Endothelial cell (in vitro differentiated cells): Measurements from ENCODE around the gene KRTAP12-1. TPM values are rescaled to one million over a fixed set of nuclear protein-coding genes. Genes with fewer than 3 reads are reported as not detected.

ENCODE experiments used
- DNase-seq: peaks from one replicate; pipeline ENCODE4 v3.0.0; 2021; ENCODE audit warnings: low spot score
- H3K27ac Mint-ChIP-seq: one replicate; pipeline ENCODE4 v1.8.0; 2021; ENCODE audit warnings: mixed read lengths, inconsistent platforms; ENCODE audit not compliant: unreplicated experiment
- H3K27me3 Mint-ChIP-seq: one replicate; pipeline ENCODE4 v1.8.0; 2021; ENCODE audit warnings: mild to moderate bottlenecking, moderate library complexity, mixed read lengths, inconsistent platforms; ENCODE audit not compliant: unreplicated experiment
- H3K36me3 Mint-ChIP-seq: one replicate; pipeline ENCODE4 v1.8.0; 2021; ENCODE audit warnings: mild to moderate bottlenecking, low read depth, mixed read lengths, inconsistent platforms; ENCODE audit not compliant: unreplicated experiment
- H3K4me1 Mint-ChIP-seq: one replicate; pipeline ENCODE4 v1.8.0; 2021; ENCODE audit warnings: mild to moderate bottlenecking, mixed read lengths, inconsistent platforms; ENCODE audit not compliant: unreplicated experiment
- H3K4me3 Mint-ChIP-seq: one replicate; pipeline ENCODE4 v1.8.0; 2021; ENCODE audit warnings: mild to moderate bottlenecking, mixed read lengths, inconsistent platforms; ENCODE audit not compliant: unreplicated experiment
- H3K9me3 Mint-ChIP-seq: one replicate; pipeline ENCODE4 v1.8.0; 2021; ENCODE audit warnings: mixed read lengths, inconsistent platforms; ENCODE audit not compliant: unreplicated experiment
- total RNA-seq: library from RNA; stranded (reverse); fragmentation: NEBNext Ultra II Directional; extraction: Animal tissue kit (Norgen Biotek cat#: 25700); gene quantifications from one replicate; pipeline ENCODE4 v1.2.1, GENCODE V29; 2021; ENCODE audit not compliant: unreplicated experiment
- TF ChIP-seq, protein P1 (sequence below): fragments of 200-600 bp; sonication (generic); IDR thresholded peaks from one replicate; pipeline ENCODE4 v1.5.0; 2021; ENCODE audit warnings: antibody characterized with exemption; ENCODE audit not compliant: unreplicated experiment

The KRTAP12-1 gene
- total RNA-seq, 1 donor from 2014 or later = not detected

DNA sequence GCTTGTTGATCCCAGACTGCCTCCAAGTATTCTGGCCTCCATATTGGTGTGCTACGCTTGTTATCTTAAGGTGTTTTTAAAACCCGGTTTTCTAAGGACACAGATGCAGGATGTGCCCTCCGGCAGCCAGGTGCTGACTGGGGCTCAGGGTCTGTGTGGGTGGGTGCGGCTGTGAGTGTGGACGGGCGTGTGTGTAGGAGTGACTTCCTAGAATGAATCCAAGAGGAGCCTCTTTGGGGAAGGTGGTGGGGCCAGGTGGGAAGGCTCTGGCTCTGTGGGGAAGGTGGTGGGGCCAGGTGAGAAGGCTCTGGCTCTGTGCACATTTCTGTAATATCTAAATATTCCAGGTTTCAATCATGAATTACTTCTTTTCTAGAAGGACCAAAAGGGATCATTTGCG is 42.2 kb upstream of the KRTAP12-1 start:
- DNase-seq = no peak
- H3K27me3 Mint-ChIP-seq = peaks cover 4% of the 10 kb centered on the region
- no peak overlapping the region for H3K4me3 Mint-ChIP-seq
- H3K9me3 Mint-ChIP-seq = no peaks in the 10 kb centered on the region
- H3K36me3 Mint-ChIP-seq = no peaks in the 10 kb centered on the region
- H3K27ac Mint-ChIP-seq = peak overlapping the region; percentile 9
- H3K4me1 Mint-ChIP-seq = no peaks in the 10 kb centered on the region
- TF ChIP-seq, protein P1, sequence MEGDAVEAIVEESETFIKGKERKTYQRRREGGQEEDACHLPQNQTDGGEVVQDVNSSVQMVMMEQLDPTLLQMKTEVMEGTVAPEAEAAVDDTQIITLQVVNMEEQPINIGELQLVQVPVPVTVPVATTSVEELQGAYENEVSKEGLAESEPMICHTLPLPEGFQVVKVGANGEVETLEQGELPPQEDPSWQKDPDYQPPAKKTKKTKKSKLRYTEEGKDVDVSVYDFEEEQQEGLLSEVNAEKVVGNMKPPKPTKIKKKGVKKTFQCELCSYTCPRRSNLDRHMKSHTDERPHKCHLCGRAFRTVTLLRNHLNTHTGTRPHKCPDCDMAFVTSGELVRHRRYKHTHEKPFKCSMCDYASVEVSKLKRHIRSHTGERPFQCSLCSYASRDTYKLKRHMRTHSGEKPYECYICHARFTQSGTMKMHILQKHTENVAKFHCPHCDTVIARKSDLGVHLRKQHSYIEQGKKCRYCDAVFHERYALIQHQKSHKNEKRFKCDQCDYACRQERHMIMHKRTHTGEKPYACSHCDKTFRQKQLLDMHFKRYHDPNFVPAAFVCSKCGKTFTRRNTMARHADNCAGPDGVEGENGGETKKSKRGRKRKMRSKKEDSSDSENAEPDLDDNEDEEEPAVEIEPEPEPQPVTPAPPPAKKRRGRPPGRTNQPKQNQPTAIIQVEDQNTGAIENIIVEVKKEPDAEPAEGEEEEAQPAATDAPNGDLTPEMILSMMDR = no peak

DNA sequence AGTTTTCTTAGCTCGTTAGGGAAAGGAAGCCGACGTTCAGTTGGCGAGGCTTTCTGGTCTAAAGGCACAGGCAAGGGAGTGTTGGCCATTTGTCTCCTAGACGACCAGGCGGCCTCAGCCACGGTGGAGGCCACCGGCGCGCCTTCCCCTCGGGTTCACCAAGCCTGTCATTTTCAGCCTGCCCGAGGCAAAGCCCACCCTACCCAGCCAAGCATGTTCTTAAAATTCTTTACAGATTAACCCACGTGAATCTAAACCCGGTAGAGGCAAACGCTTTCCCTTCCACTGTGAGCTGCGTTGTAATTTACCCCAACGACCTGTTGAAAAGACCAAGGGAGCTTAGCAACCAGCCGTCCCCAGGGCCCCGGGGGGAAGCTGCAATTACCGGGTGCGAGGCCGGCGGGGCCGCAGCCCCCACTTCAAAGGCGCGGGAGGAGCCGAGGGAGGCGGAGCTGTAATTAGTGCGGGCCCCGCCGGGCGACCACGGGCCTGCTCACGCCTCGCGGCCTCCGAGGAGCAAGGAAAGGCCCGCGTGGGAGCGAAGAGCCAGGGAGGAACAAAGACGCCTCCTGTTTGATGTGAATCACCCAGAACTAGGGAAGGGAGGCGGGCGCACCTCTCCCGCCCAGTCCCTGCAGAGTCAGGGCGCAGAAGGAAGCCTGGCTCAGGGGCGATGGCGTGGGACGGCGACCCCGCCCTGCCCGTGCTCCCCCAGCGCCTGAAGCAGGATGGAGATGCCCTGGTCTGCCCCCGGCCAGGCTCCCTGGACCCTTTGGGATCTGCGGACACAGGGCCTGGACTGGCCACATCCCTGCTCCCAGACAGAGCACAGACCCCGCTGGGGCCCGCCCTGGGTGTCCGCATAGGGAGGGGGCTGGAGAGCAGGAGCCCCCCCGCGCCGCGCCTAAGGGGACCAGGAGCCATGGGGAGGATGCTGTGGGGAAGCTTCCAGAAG is 41.5 kb upstream of the KRTAP12-1 start:
- H3K27me3 Mint-ChIP-seq = peaks cover 6% of the 10 kb centered on the region
- H3K27ac Mint-ChIP-seq = no peak overlapping the region
- H3K9me3 Mint-ChIP-seq = no peaks in the 10 kb centered on the region
- H3K4me1 Mint-ChIP-seq = no peaks in the 10 kb centered on the region
- no peaks in the 10 kb centered on the region for H3K36me3 Mint-ChIP-seq
- no peak overlapping the region for H3K4me3 Mint-ChIP-seq
- DNase-seq = no peak
- TF ChIP-seq, protein P1 = no peak

DNA sequence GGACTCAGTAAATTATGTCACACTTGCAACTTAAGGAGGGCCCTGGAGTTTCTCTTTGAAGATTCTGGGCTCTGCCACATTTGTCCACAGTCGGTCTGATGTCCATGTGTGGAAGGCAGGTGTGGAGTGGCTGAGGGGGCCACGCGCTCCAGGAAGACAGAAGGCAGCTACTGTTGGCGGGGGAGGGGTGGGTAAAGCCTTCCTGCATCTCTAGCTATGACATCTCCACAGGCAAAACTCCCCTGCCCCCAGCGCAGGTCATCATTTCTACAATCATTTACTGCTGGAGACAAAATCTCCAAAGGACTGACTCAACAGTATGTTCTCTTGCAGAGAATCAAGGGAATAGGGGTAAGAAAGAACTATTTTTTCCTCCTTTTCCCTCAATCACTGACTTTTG is 40.8 kb upstream of the KRTAP12-1 start:
- peaks cover 3% of the 10 kb centered on the region for H3K27me3 Mint-ChIP-seq

DNA sequence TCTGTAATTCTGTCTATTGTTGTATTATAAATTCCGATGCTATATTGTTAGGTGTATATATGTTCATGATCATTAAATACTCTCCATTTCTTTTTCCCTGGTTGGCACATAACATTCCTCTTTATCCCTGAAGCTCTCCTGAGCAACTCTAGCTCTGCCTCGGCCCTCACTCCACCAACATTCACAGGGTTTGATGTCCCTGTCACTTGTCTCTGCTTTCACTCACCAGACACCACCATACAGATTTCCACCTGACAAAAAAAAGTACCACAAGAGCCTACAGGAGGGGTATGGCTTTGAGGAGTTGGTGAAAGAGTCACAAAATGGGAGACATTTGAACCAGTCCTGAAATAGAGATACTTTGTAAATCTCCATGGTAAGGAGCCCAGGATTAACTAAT is 38.2 kb upstream of the KRTAP12-1 start:
- TF ChIP-seq, protein P1 = no peak
- Mint-ChIP-seq H3K27ac (no peak overlapping the region), H3K9me3 (no peaks in the 10 kb centered on the region), H3K4me1 (no peaks in the 10 kb centered on the region), H3K4me3 (no peak overlapping the region), H3K27me3 (peaks cover 3% of the 10 kb centered on the region), H3K36me3 (no peaks in the 10 kb centered on the region)
- no peak for DNase-seq

More for the DNA sequence above, 40.8 kb upstream of the KRTAP12-1 start:
- Mint-ChIP-seq H3K4me1 (no peaks in the 10 kb centered on the region), H3K27ac (no peak overlapping the region), H3K4me3 (no peak overlapping the region), H3K9me3 (no peaks in the 10 kb centered on the region), H3K36me3 (no peaks in the 10 kb centered on the region)
- no peak for DNase-seq
- TF ChIP-seq, protein P1 = no peak

DNA sequence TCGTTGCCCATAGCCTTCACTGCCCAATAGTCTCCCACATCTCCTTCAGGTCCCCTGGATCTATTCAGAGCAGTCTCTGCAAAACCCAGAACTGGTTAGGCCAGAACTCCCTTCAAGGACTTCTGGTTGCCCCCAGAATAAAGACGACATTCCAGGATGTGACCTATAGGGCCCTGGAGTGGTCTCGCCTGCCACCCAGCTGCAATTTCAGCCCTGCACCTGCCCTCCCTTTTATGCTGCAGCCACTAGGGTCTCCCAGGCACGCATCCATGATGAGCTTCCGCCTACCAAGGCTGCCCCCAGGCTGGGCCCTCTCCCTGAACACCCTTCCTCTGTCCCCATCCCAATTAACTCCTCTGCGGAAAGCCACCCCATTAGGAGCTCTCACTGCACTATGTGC is 36.6 kb upstream of the KRTAP12-1 start:
- H3K27me3 Mint-ChIP-seq = peaks cover 7% of the 10 kb centered on the region
- H3K36me3 Mint-ChIP-seq = no peaks in the 10 kb centered on the region
- H3K9me3 Mint-ChIP-seq = no peaks in the 10 kb centered on the region
- TF ChIP-seq, protein P1 = no peak
- H3K27ac Mint-ChIP-seq = no peak overlapping the region
- DNase-seq = no peak
- H3K4me1 Mint-ChIP-seq = no peaks in the 10 kb centered on the region
- no peak overlapping the region for H3K4me3 Mint-ChIP-seq
